HG02884 (cell line): ENCODE results near the gene MYOG.

ENCODE experiments used
- ATAC-seq: cut with Tn5 transposase; IDR thresholded peaks from one replicate; pipeline ENCODE4 v1.9.1; 2021; ENCODE audit warnings: mild to moderate bottlenecking, moderate library complexity; ENCODE audit not compliant: unreplicated experiment

Gene MYOG

DNA sequence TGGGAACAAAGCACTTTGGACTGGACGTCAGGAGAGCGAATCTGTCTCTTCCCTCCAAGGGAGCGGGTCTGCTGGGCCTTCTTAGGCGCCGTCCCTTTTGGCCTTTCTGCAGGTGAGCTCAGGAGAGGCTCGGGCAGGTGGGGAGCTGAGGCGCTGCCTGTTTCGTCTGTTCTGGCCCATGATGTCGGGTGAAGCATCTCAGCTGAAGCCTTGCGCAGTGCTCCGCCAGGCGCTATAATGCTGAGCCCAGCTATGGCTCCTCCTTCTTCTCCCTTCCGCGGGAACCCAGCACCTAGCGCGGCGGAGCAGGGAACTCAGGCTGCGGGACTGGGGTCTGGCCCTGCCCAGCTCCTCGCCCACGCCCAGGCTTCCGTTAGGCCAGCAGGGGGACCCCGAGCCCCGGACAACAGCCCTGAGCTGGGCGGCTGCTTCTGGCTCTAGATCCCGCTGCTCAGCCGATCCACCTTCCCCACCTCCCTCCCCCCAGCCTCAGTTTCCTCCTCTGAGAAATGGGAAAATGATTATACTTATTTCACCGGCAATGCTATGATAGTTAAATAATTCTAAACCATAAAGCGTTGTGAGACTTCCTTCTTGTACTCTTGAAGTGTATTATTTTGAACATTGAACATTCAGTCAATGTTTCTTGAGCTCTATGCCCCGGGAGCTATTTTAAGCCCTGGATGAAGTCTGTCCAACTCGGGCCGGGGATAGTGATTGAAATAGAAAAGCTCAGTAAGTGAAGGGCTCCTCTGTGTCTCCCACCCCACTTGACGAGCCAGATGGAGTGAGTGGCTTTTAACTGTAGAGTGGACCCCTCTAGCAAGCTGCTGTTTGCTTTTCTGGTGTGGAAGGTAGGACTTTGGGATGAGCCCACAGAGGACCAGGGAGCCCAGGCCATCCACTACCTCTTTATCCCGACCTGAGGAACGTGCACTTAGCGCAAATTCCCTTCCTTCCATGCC lies 32.1 kb upstream of the MYOG start:
- no peak for ATAC-seq

DNA sequence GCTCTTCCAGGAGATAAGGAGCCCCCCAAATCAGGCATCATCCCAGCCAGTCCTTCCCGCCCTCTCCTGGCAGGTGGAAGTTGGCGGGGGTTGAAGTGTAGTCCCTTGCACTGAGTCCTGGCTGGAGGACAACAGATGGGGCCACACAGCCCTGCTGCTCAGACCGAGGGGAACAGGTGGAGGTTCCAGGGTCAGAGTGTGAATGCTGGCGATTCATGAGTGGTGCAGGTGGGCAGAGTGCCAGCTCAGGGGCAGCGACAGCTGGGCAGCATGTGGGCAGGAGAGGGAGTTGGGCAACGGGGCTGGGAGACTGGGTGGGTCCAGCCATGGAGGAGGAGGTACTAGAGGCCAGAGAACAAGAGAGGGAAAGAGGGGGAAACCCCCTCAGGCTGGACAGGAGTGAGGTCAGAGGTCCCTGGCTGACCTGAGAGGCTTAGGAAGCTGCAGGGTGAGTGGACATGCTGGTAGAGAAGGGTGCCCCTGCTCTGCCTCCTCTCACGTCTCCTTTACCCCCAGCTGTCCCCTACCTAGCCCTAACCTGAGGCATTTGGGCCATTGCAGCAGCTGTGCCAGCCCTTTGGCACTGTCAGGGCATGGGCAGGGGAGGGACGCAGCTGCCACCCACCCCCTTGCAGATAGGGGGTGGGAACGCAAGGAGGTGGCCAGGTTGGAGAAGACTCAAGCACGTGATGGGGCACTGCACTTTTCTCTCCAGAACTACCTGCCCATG lies 30.4 kb upstream of the MYOG start:
- no peak for ATAC-seq

DNA sequence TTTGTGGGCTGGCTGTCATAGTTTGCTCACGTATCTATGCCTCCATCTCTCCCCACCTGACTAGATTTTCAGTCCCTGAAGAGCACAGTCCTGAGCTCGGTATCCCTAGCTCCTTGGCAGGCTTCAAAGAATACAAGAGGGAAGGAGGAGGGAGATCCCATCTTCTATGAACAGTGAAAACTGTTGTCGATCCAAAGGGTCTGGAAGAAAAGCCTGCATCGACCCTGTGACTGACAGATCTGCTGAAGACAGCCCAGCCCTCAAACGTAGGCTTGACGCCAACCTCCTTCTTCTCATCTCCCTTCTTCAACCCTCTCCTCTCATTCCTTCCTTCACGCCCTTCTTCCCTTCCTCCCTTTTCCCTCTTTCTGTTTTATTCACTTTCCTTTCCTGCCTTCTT lies 28.4 kb upstream of the MYOG start:
- no peak for ATAC-seq

DNA sequence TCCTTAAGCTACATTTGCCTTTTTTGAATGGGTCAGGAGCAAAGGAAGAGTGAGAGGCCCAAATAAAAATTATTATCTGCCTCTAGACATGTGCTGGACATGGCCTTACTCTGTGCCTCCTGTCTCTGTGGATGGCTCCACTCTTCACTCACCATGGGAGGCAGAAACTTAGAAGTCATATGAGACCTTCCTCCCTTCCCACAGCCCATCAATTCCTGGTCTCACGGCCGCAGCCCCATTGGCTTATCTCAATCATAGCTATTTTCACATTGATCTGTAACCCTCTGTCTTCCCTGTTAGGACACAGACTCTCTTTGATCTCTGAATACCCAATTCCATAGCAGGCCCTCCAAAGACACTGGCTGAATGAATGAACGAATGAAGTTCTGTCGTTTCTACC lies 27.5 kb upstream of the MYOG start:
- ATAC-seq = no peak

DNA sequence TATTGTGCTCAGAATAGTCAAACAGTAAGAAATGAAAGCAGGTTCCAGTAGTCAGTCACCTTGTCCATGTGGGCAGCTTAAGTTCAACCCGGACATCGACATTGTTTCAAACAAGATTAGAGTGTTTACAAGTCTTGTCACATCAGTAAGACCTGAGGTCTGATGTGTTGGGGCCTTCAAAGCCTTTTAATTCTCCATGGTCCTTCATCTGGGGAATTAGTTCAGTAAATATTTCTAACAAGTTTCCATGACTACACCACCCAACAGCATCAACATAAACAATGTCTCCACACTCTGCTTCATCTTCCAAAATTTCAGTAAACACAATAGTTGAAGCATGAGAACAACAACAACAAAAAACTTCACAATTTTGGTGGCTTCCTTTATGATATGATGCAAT lies 26.7 kb upstream of the MYOG start:
- ATAC-seq = no peak

DNA sequence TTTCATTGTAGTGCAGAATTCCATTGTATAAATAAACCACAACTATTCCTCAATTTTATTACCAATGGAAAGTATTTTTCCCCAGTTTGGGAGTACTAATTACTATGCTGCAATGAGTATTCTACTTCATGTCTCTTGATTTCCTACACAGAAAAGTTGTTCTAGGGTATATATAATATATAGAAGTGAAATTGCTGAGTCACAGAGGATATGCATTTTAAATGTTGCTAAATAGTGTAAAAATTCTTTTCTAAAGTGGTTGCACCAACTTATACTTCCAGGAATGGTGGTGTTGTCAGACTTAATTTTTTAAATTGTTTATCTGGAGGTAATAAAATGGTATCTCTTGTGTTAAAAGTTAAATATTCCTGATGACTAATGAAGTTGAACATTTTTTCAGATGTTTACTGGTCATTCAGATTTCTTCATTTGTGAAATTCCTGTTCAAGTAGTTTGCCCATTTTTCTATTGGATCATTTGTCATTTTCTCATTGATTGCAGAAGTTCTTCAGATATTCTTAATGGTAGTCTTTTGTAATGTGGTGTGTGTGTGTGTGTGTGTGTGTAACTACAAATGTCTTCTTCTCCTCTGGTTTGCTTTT lies 19.1 kb upstream of the MYOG start:
- no peak for ATAC-seq

DNA sequence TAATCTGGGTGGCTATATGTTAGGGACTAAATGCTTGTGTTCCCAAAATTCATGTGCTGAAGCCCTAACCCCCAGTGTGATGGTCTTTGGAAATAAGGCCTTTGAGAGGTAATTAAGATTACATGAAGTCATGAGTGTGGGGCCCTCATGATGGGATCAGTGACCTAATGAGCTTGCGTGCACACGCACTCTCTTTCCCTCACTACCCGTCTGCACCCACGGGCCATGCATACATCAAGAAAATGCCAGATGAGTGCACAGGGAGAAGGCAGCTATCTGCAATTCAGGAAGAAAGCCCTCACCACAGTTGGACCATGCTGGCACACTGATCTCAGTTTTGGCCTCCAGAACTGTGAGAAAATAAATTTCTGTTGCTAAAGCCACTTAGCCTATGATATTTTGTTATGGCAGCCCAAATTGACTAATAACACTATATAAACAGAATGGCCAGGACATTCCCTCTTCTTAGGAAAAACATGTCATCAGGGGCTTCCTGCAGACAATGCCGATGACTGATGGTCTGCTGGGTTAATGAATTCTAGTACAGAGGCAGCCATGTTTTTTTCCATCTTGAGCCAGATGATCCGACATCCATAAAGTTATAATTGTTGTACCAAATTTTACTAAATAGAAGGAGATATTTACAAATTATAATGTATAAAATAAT lies 18.1 kb upstream of the MYOG start:
- no peak for ATAC-seq

DNA sequence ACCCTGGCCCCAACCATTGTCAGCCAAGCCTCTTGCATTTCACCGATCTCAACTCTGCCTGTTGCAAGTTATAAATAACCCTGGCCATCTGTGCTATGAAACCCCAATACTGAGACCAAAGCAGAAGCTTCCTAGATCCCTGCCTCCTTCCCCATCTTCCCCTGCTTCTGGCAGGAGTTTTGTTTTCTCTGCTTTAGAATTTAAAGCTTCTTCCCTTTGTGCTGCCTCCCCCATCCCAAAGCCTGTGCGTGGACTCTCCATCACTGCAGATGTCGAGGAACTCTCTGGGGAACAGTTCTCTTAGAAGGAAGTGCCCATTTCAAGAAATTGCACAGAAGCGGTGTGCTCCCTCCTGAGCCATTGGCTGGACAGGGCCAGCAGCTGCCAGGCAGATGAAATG lies 17.4 kb upstream of the MYOG start:
- no peak for ATAC-seq

DNA sequence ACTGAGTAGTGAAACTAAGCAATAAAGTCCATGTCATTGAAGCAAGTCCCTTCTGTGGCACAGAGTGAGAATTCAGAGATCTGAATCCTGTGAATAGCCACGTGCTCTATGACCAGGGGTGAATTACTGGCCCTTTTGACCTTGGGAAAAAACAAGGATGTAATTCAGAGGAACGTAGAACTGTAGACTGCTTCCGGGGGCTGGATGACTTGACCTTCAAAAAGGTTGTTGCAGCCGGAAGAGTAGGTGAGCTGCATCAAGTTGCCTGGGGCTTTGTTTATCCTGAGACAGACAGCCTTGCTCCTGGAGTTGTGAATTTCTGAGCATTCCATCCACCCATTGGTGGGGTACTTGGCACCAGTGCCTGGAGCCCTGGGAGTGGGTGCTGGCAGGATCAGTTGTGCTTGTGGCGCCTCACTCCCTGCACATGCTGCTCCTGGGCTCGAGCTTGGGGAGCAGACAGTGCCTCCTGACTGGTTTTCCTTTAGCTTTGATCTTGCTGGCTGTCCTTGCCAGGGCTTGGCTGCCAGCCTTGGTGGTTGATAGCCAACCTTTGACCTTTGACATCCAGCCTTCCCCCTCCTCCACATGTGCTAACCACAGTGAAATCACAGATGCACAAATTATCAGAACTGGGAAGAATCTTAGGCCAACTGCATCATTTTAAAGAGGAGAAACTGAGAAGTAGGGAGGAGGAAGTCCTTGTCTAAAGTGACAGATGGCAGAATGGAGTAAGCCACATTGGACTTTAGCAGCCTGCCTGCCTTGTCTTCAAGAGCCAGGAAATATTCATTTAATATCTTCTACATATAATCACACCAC lies 16.2 kb upstream of the MYOG start:
- no peak for ATAC-seq

DNA sequence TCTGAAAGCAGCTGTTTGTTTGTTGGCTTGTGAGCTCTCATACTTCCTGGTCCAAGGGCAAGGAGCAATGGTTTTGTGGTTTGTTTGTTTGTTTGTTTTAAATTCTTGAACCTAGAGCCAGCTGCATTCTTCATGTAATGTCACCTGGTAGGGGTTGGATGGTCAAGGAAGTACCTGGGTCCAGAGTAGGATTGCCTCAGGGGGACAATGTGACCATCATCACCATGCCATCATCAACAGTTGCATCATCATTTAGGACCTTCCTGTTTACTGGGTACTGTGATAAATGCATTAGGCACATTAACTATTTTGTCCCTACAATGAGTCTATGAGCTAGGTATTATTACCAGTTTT lies 14.7 kb upstream of the MYOG start:
- no peak for ATAC-seq

DNA sequence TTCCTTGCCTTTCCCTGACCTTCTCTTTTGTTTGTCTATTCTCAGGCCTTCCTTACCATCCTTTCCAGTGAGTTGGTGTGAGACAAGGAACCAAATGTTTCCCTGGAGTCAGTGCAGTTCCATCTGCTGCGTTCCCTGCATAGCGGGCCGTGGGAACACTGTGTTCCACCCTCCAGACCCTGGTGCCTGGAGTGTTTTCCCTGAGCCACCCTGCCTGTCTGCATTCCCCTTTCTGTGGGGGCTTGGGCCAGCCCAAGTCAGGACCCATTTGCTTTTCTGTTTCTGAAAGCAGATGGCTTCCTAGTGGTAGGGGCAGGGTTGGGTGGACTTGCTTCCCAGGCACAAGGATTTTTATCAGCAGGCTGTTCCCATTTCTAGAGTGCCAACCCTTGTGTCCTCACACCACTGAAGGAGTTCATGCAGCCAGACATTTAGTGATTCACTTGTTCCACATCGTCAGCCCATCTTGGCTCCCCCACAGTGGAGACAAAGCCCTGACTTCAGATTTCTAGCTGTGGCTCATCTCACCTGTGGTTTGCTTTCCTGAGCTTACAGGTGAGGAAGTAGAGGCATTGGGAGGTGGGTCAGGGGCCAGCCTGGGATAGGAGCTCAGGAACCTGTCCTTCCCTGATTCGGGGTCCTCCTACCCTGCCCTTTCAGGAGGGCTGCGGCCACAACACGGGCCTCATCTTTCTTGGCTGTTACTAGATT lies 14.1 kb upstream of the MYOG start:
- ATAC-seq = no peak

DNA sequence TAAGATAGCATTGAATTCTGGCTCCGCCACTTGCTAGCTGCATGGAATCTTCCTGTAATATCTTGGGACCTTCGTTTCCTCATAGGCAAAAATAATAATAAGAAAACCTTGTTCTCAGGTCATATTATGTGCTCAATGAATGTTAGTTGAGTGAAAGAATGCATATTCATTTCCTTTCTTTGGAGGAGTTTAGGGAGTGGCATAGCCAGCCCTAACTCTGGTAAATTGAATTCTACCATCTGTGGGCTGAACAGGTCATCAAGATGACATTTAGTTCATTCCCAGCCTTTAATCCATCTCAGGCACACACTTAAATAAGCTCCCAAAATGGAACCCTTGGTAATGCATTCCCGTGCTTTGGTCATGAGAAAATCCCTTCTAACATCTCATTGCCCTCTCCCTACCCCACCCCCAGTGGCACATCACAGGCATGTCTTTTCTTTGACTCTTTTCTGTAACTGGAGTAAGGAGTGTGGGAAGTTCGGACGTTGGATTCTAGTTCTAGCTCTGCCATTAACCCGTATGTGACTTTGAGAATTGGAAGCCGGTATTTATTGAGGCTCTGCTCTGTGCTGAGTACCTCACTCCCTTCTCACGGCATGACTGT lies 13.2 kb upstream of the MYOG start:
- ATAC-seq = no peak

DNA sequence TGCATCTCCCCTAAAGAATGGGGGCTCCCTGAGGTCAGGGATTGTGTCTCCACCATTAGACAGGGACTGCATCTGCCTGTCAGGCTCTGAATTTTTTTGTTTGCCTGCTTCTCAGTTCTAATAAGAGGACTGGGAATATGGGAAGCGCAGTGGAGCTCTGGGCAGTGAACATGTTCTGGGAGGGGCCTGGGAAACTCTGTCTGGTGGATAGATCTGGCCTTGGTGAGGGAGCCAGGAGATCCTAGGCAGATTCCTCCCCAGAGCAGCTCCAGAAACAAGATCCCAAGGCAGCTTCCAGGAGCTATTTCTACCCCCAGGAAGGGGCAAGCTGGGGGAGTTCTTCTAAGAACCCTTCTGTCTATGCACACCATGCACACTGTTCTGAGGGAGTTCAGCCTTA lies 12.6 kb upstream of the MYOG start:
- ATAC-seq = no peak

DNA sequence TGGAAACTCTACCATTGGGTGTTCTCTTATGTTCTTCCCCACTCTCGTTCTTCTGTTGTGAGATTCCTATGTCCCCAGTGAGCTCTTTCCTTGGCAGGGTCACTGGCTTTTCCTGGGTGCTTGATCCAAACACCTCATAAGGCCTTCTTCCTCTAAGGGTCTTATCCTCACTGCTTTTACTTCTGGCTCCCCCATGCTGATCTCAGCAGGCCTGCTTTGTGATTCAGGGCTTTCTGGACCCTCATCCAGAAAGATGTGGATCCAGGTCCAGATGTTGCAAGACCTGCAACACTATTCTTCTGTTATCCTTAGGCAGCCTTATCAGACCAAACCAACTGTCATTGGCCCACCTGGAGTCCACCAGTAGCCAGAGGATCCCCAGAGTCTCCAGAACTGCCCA lies 11.2 kb upstream of the MYOG start:
- no peak for ATAC-seq

DNA sequence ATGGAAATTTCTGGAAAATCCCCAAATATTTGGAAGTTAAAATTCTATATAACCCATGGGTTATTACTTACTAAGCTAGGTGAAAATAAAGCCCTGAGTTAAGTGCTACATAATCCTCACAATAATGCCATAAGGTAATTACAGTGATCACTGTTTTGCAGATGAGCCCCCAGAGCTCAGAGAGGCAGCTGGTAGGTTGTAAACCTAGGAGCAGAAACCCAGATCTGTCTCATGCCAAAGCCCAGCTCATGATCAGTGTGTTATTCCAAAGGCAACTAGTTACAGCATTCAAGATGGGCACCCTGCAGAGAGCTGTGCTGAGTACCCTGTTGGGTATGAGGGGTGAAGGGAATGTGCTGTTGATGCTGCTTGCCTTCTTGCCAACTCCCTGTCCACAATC lies 10.8 kb upstream of the MYOG start:
- ATAC-seq = no peak

DNA sequence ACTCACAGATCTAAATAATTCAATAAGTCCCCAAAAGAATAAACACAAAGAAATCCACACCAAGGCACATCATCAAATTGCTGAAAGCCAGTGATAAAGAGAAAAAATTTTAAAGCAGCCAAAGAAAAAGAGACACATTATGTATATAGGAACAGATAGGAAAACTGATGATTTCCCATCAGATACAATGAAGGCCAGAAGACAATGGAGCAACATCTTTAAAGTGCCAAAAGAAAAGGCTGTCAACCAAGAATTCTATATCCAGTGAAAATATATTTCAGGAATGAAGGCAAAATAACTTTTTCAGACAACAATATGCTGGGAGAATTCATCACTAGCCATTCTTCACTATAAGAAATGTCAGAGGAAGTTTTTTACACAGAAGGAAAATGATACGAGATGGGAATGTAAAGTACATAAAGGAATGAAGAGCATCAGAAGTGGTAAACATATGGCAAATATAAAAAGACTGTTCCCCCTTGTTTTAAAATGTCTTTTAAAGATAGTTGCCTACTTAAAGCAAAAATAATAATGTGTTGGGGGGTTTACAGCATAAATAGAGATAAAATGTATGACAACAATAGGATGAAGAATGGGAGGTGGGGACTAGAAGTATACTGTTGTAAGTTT lies 9.4 kb upstream of the MYOG start:
- no peak for ATAC-seq

DNA sequence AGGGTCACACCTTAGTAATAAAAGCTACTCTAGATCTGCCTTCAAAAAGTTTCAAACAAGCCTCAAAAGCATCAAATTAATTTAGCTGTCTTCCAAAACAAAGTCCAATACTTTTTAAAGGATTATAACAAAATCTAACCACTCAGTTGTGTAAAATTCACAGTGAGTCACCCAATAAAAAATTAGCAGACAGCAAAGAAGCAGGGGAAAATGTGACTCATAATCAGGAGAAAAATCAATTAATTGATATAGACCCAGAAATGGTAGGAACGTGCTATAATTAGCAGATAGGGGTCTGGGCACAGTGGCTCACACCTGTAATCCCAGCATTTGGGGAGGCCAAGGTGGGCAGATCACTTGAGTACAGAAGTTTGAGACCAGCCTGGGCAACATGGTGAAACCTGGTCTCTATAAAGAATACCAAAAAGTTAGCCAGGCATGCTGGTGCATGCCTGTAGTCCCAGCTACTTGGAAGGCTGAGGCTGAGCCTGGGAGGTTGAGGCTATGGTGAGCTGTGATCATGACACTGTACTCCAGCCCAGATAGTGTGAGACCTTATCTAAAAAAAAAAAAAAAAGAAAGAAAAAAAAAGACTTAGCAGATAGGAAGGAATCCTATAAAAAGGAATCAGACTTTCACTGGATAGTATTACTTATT lies 8.1 kb upstream of the MYOG start:
- no peak for ATAC-seq

DNA sequence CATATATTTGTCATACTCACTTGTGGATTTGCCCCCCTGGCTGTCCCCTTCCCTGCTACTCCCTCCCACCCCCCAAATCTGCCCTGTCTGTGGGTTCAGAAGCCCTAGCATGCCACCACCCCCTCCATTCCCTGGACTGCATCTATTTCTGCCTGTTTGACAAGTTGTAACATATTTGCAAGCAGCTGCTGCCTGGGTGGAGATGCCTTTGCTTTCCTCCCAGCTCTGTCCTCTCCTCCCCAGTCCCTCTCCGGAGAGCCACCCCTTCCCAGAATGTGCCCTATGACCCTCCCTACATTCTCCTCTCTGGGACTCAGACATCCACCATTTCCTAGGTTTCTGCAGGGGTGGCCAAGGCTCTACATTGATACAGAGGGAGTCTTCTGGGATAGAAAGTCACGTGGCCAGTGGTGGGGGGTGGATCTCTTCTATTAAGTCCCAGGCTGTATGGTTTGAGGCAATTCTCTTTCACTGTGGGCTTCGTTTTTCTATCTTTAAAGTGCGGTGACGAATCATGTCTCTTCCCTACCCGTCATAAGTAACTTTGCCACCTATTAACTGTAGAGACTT lies 6.0 kb upstream of the MYOG start:
- ATAC-seq = no peak
